ENCODE measurements around the gene NCDN. TPM values are rescaled to one million over a fixed set of nuclear protein-coding genes. Genes with fewer than 3 reads are reported as not detected.
A peak's percentile ranks its signal among the peaks of the same experiment; 100 is the strongest.

The NCDN gene
- total RNA-seq, 2 donors from 2014 or later: 25.3 to 33.4 TPM

DNA sequence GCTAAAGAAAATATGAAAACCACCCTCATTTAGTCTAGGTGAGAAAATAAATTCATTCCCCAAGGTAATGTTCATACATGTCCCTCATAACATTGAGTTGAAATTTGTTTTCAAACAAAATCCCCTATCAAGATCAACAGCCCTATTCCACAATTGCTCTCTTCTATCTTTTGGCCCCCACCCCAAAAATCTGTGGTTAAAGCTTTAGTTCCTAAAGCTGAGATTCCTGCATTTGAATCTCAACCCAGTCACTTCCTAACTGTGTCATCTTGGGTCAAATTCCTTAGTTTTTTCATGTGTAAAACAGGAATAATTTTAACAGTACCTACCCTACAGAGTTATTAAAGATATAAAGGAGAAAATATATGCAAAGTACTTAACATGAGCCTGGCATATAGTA is 22.4 kb upstream of the NCDN start:
- H3K27ac Mint-ChIP-seq: peak overlapping the region; percentile 14

DNA sequence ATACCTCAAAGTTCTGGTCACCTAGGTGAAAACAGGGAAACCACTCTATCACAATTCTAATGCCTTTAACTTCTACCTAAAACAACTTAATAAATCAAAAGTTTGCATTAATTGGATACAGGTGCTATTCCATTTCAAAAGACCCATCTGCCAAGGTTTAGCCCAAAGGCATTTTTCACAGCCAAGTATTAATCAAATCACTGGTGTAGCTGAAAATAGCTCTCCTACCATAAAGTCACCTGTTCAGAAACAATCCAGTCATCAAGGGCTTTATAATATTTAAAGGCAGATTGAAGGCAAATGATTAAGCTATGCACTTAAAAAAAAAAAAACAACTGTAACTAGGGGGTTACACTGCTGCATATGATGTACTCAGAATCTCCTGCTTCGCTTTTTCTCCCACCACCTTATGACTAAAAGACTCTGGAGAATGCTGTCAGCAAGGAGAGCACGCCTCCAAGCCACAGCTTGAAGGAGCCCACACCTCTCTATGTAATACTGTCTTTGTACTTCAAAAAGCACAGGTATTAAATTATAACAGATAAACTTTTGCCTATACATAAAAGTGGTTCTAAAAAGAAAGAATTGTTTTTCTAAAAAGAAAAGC is 20.9 kb upstream of the NCDN start:
- Mint-ChIP-seq H3K4me3 (no peak overlapping the region), H3K27me3 (ENCODE audit: insufficient read depth) (no peaks in the 10 kb centered on the region), H3K36me3 (ENCODE audit: low read depth) (peaks cover 27% of the 10 kb centered on the region), H3K27ac (peak overlapping the region; percentile 55), H3K4me1 (peaks cover 59% of the 10 kb centered on the region), H3K9me3 (peaks cover 1% of the 10 kb centered on the region)
- Histone ChIP-seq H3K4me1 (ENCODE audit: control insufficient read depth, insufficient read depth, low read length) (peaks cover 6% of the 10 kb centered on the region), H3K9me3 (ENCODE audit: control insufficient read depth, low read length) (peaks cover 16% of the 10 kb centered on the region), H3K36me3 (ENCODE audit: control insufficient read depth, insufficient read depth, low read length) (peaks cover 25% of the 10 kb centered on the region), H3K9ac (ENCODE audit: extremely low read depth, low read length, poor library complexity, severe bottlenecking) (no peak overlapping the region), H3K27ac (ENCODE audit: low read depth, low read length) (no peak overlapping the region), H3K4me3 (ENCODE audit: low read length) (no peak overlapping the region), H3K27me3 (ENCODE audit: control insufficient read depth, insufficient read depth, low read length, poor library complexity, severe bottlenecking) (no peaks in the 10 kb centered on the region)
- DNase-seq: no peak
- 80 to 100% methylated on average over 1 to 2 of the region's 2 CpGs for WGBS, 2 experiments (ENCODE audit: insufficient coverage in 1 of 2, insufficient read length in 1 of 2)
- TF ChIP-seq, protein P1, sequence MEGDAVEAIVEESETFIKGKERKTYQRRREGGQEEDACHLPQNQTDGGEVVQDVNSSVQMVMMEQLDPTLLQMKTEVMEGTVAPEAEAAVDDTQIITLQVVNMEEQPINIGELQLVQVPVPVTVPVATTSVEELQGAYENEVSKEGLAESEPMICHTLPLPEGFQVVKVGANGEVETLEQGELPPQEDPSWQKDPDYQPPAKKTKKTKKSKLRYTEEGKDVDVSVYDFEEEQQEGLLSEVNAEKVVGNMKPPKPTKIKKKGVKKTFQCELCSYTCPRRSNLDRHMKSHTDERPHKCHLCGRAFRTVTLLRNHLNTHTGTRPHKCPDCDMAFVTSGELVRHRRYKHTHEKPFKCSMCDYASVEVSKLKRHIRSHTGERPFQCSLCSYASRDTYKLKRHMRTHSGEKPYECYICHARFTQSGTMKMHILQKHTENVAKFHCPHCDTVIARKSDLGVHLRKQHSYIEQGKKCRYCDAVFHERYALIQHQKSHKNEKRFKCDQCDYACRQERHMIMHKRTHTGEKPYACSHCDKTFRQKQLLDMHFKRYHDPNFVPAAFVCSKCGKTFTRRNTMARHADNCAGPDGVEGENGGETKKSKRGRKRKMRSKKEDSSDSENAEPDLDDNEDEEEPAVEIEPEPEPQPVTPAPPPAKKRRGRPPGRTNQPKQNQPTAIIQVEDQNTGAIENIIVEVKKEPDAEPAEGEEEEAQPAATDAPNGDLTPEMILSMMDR (conservative IDR thresholded peaks at IDR 0.05): no peak

More for the DNA sequence above, 22.4 kb upstream of the NCDN start:
- peaks cover 6% of the 10 kb centered on the region for H3K4me1 ChIP-seq (ENCODE audit: control insufficient read depth, insufficient read depth, low read length)
- no peak overlapping the region for H3K4me3 ChIP-seq (ENCODE audit: low read length)
- Mint-ChIP-seq H3K27me3 (ENCODE audit: insufficient read depth) (no peaks in the 10 kb centered on the region), H3K9me3 (peaks cover 10% of the 10 kb centered on the region), H3K4me1 (peaks cover 59% of the 10 kb centered on the region), H3K4me3 (no peak overlapping the region), H3K36me3 (ENCODE audit: low read depth) (peaks cover 35% of the 10 kb centered on the region)
- peaks cover 30% of the 10 kb centered on the region for H3K9me3 ChIP-seq (ENCODE audit: control insufficient read depth, low read length)
- TF ChIP-seq, protein P1 (conservative IDR thresholded peaks at IDR 0.05): no peak
- peaks cover 32% of the 10 kb centered on the region for H3K36me3 ChIP-seq (ENCODE audit: control insufficient read depth, insufficient read depth, low read length)
- H3K9ac ChIP-seq (ENCODE audit: extremely low read depth, low read length, poor library complexity, severe bottlenecking): no peak overlapping the region
- DNase-seq: no peak
- no peak overlapping the region for H3K27ac ChIP-seq (ENCODE audit: low read depth, low read length)
- no peaks in the 10 kb centered on the region for H3K27me3 ChIP-seq (ENCODE audit: control insufficient read depth, insufficient read depth, low read length, poor library complexity, severe bottlenecking)

DNA sequence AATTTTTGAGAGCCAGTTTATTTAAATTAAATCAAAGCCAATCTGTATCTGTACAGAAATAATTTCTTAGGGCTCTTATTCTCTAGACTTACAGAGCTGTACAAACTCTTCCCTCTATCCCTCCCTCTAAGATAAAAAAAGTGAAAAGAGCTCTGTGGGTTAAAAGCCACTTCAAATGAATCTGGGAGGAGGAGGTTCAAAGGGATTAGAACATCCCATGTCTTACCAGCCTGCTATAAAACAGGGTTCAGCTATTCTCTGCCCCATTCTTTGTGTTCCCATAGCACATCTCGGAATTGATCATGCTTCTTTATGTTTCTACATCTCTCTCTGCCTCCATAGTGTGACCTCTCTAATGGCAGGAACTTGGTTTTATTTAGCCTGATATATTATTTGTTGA is 19.8 kb upstream of the NCDN start:
- Histone ChIP-seq H3K27ac (ENCODE audit: low read depth, low read length) (no peak overlapping the region), H3K9me3 (ENCODE audit: control insufficient read depth, low read length) (peaks cover 5% of the 10 kb centered on the region), H3K4me1 (ENCODE audit: control insufficient read depth, insufficient read depth, low read length) (peaks cover 2% of the 10 kb centered on the region), H3K9ac (ENCODE audit: extremely low read depth, low read length, poor library complexity, severe bottlenecking) (no peak overlapping the region), H3K36me3 (ENCODE audit: control insufficient read depth, insufficient read depth, low read length) (peaks cover 28% of the 10 kb centered on the region), H3K4me3 (ENCODE audit: low read length) (no peak overlapping the region), H3K27me3 (ENCODE audit: control insufficient read depth, insufficient read depth, low read length, poor library complexity, severe bottlenecking) (no peaks in the 10 kb centered on the region)
- 90 to 91% methylated on average over 1 of the region's 1 CpG for WGBS, 2 experiments (ENCODE audit: insufficient coverage in 1 of 2, insufficient read length in 1 of 2)
- no peak overlapping the region for H3K4me3 Mint-ChIP-seq
- H3K27me3 Mint-ChIP-seq (ENCODE audit: insufficient read depth): no peaks in the 10 kb centered on the region
- peak overlapping the region; percentile 50 for H3K27ac Mint-ChIP-seq
- peaks cover 63% of the 10 kb centered on the region for H3K4me1 Mint-ChIP-seq
- peaks cover 22% of the 10 kb centered on the region for H3K36me3 Mint-ChIP-seq (ENCODE audit: low read depth)
- TF ChIP-seq, protein P1 (conservative IDR thresholded peaks at IDR 0.05): no peak
- no peaks in the 10 kb centered on the region for H3K9me3 Mint-ChIP-seq
- no peak for DNase-seq

Data from endodermal cell (in vitro differentiated cells).